ENCODE results near the gene CFAP74.
A peak's percentile ranks its signal among the peaks of the same experiment; 100 is the strongest.
"Not testable (repeated sequence)": the region's sequence is repeated elsewhere in the genome, so short reads cannot be mapped to it uniquely, and the experiment has no call there.

The CFAP74 gene

DNA sequence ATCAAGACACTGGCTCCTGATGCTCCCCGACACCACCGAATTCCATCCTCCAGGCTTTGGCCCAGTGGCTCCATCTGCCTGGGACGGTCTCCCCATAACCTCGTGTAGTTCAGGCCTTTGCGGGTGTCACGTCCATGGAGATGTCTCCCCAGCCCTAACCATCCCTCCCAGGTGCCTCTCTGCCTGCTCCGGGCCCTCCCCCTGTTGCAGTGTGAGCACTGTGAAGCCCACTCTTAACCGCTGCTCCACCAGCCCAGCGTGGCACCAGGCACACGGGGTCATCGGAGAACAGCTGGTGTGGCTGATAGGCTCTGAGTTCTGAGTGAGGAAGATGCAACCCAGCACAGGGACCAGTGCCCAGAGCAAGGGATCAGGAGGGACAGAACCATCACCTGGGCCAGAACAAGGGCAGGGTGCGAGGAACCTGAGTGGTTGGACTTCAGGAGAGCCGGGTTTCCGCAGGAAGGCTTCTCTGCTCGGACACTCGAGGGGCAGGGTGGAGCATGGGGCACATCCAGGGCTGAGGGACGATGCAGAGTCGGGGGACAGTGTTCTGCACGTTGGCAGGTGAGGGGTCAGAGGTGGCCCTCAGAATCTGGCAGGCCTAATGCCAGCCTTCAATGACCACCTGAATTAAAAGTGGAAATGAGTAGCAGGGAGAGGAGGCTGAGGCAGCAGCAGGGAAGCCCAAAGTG lies 110.1 kb downstream of the CFAP74 start:
- no peak for DNase-seq

DNA sequence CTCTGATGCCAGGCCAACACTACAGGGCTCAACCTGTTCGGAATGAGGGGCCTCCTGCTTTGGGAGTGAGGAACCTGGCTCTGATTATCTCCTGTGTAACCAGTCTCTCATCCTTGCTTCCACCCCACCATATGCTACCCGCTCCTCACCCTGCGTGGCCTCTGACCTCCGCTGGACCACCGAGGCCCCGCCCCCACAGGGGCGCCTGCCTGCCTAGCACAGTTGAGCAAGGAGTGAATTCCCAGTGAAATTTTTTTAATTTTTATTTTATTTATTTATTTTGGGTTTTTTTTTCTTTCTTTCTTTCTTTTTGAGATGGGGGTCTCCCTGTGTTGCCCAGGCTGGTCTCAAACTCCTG lies 110.8 kb downstream of the CFAP74 start:
- DNase-seq, result no peak

DNA sequence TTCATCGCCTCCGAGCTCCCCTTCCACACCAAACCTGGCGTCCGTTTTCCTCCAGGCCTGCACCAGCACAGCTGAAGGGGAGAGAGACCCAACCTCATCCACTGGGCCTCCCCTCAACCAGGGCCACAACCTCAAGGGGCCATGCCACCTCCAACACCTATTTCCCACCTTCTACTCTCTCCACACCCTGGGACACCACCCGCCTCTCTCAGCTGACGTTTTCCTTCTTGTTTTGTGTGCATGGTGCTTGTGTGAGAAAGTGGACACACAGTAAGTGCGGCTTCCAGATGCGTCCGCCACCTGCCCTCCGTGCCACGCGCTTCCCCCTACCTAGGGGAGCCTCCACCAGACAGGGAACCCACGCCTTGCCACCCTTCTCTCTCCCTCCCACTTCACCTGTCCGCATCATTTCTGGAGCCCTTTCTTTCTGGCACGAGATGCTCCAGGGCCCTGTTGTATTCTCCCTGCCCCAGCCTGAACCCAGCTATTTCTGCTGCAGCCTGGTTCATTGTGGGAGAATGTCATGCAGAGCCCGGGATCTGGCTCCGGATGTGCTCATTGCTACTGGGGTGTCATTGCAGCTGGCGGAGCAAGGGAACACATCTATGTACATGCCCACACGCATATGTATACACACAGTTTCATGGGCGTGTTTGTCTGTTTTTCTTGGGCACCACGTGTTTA lies 111.4 kb downstream of the CFAP74 start:
- no peak for DNase-seq

DNA sequence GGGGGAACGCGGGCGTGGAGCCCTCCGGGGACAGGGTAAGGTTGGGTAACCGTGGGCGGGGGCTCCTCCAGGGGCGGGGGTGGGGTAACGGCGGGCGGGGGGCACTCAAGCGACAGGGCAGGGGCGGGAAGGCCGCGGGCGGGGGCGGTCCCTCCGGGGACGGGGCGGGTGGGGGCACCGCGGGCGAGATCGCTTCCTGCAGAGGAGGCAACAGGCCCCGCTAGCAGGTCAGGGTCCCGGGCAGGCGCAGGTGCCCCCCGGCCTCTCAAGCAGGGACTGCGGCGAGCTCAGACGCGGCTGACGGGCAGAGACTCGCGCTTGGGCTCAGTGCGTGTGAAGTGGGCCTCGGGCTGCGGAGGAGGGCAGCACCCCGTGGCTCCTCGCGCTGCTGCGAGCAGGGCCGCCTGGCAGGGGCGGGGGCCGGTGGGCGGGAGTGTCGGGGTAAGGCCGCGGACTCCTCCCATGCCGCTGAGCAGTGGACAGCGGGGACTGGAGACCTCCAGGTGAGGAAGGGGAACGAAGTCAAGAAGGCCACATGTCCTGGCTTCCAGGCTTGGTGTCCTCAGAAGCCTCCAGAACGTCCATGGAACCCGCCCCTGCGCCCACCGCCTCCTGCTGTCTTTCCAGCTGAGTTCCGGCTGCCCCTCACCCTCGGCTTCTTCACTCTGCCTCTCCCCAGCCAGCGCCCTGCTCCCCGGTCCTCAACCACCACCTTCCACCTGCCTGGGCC lies 112.1 kb downstream of the CFAP74 start:
- DNase-seq, result peak; percentile 68 to 73

DNA sequence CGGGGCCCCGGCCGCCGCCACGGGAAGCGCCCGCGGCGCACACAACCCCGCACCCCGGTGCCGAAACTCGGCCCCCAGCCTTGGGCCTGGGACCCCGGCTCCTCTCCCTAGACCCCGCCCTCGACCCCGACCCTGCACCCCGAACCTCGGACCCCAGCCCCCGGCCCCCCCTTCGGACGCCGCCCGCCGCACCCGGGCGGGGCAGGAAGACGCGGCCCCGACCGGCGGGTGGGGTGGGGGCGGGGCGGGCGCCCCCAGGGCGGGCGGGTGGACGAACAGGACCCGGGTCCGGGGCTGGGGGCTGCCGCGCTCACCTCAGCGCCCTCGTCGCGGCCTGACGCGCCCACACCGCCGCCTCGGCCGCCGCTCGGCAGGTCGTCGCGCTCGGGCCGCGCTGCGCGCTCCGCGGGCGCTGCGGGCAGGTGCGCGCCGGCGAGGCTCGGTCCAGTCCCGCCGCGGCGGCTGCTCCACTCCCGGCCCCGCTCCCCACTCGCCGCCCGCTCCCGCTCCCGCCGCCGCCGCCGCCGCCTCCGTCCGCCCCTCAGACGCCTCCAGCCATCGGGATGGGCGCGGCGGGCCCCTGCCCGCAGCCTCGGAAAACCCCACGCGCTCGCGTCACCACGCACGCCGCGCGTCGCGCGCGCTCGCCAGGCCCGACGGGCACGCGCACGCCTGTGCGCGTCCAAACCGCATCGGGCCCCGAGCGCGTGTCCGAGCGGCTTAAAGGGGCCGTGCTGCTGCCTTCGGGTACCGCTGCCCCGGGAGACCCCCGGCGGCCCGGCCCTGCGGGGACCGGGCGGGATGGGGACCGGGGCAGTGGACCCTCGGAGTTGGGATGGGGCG lies 112.9 kb downstream of the CFAP74 start, which contains the start of gene GNB1:
Gene GNB1 (minus strand): TSS at position 582 of the 843 bp plus-strand sequence. CDS start 65,634 bp downstream, outside the sequence.
- DNase-seq, result peak; percentile 83 to 85

DNA sequence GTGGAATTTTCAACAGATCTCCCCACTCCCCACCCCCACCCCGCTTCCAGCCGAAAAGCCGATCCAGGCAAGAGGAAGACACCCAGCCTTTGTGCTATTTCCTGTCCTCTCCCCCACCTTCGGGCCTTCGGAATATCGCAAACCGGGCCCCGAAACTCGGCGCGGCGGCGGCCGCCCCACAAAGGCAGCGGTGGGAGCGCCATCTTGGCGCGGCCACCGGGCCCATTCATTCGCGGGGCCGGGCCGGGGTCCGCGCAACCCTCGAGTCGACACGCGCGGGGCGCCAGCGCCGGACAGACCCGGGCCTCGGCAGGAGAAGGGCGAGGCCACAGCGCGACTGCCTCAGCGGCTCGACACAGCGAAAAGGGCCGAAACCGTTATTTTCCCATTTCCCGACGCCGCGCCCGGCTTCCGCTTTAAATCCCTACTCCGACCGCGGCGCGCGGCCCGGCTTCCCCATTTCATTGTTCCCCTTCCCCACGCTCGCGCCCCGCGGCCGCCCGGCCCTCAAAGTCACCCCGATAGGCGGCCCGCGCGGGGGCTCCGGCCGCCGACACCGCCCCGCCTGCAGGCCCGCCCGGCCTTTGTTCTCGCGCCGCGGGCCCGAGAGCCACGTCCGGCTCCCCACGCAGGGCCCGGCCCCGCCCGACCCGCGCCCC lies 113.6 kb downstream of the CFAP74 start:
- peak; percentile 49 to 59 for DNase-seq

DNA sequence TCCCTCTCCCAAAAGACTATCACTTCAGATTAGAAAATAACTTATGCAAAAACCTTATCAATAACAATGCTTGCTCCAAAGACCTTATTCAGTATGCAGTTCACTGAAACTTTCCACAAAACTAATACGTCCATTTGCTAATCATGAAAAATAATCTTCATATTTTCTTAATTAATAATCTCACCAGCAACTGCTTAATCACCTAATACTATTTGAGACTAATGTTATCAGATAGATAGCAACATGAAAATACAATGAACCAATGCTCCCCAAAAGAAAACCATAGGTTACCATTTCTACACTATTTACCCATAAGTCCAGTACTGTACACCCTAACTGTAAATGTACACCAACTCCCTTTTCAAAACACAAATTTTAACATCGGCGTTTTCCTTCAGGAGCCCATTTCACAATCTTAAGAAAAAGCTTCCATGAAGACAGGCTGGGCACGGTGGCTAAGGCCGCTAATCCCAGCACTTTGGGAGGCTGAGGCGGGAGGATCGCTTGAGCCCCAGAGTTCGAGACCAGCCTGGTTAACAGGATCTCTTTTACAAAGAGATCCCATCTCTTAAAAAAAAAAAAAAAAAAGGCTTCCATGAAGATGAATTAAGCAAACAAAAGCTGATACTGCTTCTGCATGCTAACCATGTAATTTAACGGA lies 114.4 kb downstream of the CFAP74 start:
- DNase-seq, result peak in 1 of 2 experiments; percentile 18

DNA sequence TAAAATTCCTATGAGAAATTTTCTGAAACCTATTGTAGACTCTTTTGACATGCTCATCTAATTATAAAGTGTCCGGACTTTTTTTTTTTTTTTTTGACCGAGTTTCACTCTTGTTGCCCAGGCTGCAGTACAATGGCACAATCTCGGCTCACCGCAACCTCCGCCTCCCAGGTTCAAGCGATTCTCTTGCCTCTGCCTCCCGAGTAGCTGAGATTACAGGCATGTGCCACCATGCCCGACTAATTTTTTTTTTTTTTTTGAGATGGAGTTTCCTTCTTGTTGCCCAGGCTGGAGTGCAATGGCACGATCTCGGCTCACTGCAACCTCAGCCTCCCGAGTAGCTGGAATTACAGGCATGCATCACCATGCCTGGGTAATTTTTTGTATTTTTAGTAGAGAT lies 119.7 kb downstream of the CFAP74 start:
- DNase-seq, result not testable (repeated sequence)

DNA sequence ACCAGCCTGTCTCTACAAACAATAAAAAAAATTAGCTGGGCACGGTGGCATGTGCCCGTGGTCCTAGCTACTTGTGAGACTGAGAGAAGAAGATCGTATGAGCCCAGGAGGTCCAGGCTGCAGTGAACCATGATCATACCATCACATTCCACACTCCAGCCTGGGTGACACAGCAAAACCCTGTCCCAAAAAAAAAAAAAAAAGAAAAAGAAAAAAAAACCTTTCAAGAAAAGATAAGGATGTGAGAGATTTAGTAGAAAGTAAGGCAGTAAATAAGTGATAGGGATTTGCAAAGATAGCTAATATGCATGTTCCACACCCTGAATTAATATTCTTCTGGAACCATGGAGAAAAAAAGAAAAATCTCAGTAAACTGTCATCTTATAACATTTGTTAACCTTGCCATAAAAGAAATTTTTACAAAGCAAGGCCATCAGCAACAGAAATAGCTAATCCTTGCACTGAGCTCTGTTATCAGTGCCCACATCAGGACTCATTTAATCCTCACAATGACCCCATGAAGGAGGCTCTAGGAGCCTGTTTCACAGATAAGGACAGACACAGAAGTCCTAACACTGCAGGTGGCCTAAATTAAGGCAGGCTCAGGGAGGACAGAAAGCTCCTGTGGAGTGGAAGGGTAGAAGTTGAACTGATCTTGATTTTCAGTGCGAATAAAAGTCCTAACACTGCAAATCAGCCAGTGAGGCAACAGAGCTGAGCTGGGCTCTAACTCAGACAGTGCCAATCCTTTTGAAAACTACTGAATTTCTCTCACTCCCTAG lies 120.3 kb downstream of the CFAP74 start:
- DNase-seq, result no peak

DNA sequence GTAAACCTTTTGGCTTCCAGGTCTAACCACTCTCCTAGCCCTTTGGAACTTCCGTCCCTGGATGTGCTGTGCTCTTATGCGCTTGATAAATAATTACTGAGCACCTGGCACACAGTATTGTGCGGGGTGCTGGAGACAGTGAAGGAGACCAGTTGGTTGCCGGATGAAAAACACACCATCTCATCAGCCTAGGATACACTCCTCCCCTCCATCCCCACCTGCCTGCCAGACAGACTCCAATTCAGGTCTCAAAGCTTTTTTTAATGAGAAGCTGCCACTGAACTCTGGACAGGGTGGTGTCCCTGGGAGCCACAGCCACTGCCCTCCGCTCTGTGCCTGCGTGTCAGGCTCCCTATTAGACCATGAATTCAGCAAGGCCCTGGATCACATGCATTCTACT lies 121.9 kb downstream of the CFAP74 start:
- DNase-seq, result no peak

DNA sequence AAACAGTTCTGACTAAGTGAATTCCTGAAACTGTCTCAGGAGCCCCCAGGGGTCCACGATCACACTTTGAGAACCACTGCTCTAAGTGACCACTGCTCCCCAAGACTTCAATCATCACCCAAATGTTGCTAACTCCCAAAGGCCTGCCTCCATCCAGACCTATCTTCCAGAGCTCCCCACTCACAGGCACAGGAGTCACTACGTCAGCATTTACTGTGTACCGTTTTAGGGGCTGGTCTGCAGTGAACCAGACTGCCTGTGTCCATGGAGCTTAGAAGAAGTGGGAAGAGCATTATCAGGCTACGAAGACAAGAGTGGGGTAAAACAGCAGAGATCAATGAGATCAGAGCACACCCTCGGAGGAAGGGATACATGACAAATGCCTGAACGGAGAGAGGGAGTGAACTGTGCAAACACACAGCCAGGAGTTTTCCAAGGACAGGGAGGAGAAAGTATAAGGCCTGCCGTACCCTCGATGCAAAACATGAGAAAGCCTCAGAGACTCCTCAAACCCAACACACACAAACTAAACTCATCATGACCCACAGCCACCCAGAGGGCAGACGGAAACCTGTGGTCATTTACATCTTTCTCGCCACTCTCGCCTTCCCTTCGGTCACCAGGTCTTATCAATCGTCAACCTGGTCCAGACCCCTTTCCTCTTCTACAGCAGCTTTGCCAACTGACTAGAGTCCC lies 122.8 kb downstream of the CFAP74 start:
- DNase-seq, result no peak

DNA sequence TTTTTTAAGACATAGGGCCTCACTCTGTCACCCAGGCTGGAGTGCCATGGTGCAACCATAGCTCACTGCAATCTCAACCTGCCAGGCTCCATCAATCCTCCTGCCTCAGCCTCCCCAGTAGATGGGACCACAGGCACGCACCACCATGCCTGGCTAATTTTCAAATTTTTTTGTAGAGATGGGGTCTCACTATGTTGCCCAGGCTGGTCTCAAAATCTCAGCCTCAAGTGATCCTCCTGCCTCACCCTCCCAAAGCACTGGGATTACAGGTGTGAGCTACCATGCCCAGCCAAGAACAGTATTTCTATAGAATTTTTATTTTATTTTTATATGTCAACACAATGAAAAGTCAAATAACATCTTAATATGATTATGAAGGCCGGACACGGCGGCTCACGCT lies 123.6 kb downstream of the CFAP74 start:
- DNase-seq, result no peak

DNA sequence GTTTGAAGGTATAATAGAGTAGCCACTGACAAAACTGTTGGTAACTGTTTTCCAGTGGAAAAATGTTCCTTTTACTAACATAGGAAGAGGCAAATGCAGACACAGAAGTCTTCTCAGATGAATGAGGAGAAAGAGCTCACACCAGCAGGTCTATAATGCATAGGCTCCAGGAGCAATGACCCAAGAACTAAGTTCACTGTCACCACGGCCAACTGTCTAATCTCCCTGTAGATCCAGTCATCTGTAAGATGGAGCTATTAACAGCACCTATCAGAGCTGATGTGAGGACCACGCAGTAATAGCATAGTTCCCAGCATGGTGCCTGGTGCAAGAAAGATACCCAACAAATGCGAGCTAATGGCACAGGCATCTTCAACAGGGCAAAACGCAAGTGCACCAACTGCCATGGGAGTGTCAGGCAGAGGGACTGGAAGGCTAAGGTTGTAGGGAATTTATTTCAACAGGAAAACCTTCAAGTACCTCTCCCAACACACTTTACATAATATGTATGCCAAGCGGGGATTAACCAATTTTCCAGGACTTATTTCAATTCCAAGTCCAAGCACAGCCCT lies 125.6 kb downstream of the CFAP74 start:
- no peak for DNase-seq

DNA sequence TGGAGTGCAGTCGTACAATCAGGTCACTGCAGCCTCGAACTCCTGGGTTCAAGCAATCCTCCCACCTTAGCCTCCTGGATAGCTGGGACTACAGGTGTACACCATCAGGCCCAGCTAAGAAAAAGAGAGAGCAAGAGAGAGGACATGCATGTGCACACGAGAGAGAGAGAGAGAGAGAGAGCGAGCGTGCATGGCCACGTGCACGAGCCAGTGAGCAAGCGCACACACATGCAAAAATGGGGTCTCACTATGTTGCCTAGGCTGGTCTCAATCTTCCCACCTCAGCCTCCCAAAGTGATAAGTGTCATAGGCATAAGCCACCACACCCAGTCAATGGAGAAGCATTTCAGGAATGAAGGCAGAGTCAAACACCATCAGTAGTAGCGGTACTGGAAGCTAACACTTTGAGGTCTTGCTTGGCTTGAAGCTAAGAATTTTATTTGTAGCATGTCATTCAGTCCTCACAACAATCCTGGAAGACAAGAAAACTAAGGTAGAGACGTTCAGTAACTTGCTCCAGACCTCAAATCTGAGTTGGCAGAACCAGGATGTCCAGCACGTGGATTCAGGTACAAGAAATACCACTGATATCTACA lies 127.2 kb downstream of the CFAP74 start:
- DNase-seq, result no peak

DNA sequence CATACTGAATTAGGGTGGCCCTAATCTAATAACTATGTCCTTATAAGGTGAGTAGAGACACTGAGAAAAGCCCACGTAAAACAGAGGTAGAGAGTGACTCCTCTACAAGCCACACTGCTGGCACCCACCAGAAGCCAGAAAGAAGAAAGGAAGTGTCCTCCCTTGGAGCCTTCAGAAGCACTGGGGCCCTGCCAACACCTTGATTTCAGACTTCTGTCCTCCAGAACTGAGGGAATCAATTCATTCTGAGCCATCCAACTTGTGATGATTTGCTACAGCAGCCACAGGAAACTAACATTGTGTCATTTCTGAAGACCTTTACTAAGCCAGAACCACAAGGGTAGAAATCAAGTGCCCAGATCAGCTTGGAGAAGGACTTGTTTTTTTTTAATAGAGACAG lies 127.7 kb downstream of the CFAP74 start:
- peak; percentile 37 to 57 for DNase-seq

DNA sequence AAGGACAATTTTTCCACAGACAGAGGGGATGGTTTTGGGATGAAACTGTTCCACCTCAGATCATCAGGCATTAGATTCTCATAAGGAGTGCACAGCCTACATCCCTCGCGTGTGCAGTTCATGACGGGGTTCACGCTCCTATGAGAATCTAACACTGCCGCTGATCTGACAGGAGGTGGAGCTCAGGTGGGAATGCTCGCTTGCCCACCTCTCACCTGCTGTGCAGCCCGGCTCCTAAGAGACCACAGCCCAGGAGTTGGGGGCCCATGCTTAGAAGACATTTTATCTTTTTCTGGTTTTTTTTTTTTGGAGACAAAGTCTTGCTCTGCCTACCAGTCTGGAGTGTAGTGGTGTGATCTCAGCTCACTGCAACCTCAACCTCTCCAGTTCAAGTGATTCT lies 128.7 kb downstream of the CFAP74 start:
- no peak for DNase-seq

DNA sequence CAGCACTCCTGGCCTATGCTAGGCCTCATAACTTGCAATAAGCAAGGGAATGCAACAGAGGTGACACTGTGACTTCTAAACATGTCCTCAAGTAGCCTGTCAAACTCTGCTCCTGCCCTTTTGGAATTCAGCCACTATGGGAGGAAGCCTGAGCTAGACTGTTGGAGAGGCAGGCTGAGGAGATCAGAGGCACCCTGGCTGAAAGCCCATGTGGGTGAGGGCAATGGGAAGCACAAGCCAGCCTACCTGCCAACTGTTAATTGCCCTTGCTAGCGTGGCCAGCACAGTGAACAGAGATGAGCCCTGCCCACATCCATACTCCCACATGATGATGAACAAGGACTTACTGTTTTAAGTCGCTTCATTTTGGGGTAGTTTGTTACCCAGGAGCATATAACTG lies 130.4 kb downstream of the CFAP74 start:
- DNase-seq, result no peak

DNA sequence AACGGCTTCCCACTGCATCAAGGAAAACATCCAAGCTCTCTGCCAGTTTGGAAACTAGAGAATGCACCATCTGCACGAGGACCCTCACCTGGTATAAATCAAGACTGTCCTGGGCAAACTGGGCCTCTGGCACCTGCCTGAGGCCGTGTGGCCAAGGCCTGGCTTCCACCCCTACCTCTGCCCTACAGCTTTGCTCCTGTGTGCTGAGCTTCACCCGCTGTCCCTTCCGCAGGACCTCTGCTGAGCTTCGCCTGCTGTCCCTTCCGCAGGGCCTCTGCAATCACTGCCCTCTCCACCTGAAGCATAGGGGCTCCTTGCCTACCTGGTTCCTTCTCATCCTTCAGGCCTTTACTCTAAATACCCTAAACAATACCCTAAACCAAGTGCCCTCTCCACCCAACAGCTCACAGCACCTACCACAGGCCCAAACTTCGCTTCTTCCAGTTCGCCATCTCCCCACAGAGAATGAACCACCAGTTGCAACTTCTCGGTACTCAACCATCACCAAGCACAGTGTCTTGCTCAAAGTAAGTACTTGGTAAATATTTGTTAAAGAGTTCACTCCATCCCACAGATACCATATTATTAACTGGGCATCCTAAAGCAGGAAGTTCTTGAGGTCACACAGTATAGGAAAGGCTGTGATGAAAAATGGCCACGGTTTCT lies 131.1 kb downstream of the CFAP74 start:
- no peak for DNase-seq
